Stimulated activated CD8-positive, alpha-beta memory T cell treated with anti-CD3 and anti-CD28 coated beads, Interleukin-12 subunit alpha, Interleukin-12 subunit beta, amount 100 ng/mL, for 1 hour (primary cell): Measurements from ENCODE around the gene CTNNA3.

Source experiments
- DNase-seq: peaks from one replicate; pipeline ENCODE4 v3.0.0-alpha.2; 2020; ENCODE audit warnings: low read depth

Gene CTNNA3

GRCh38 chr10:67011981-67012380, 684.0 kb downstream of the CTNNA3 start:
- no peak for DNase-seq

GRCh38 chr10:67011480-67011879, 684.5 kb downstream of the CTNNA3 start:
- DNase-seq, result no peak

- DNase-seq, result no peak
Measured at GRCh38 chr10:67005981-67006380, 690.0 kb downstream of the CTNNA3 start.

GRCh38 chr10:67004690-67005089, 691.3 kb downstream of the CTNNA3 start:
- DNase-seq, result no peak

GRCh38 chr10:66999762-67000545, 696.0 kb downstream of the CTNNA3 start:
- no peak for DNase-seq

- DNase-seq, result no peak
Measured at GRCh38 chr10:66996996-66997395, 699.0 kb downstream of the CTNNA3 start.

GRCh38 chr10:66990143-66990830, 705.7 kb downstream of the CTNNA3 start:
- DNase-seq, result no peak

GRCh38 chr10:66983475-66983818, 712.5 kb downstream of the CTNNA3 start:
- DNase-seq, result no peak

GRCh38 chr10:66982792-66983474, 713.1 kb downstream of the CTNNA3 start:
- no peak for DNase-seq

GRCh38 chr10:66982053-66982420, 714.0 kb downstream of the CTNNA3 start:
- no peak for DNase-seq

GRCh38 chr10:66981361-66982052, 714.5 kb downstream of the CTNNA3 start:
- no peak for DNase-seq

- no peak for DNase-seq
Measured at GRCh38 chr10:66980246-66980815, 715.7 kb downstream of the CTNNA3 start.

- no peak for DNase-seq
Measured at GRCh38 chr10:66964946-66965345, 731.0 kb downstream of the CTNNA3 start.

GRCh38 chr10:66958466-66958865, 737.5 kb downstream of the CTNNA3 start:
- DNase-seq, result no peak

GRCh38 chr10:66951896-66952295, 744.1 kb downstream of the CTNNA3 start:
- no peak for DNase-seq

GRCh38 chr10:66943590-66943989, 752.4 kb downstream of the CTNNA3 start:
- DNase-seq, result no peak

- no peak for DNase-seq
Measured at GRCh38 chr10:66942407-66942806, 753.6 kb downstream of the CTNNA3 start.

GRCh38 chr10:66941491-66941890, 754.5 kb downstream of the CTNNA3 start:
- no peak for DNase-seq

GRCh38 chr10:66940965-66941364, 755.0 kb downstream of the CTNNA3 start:
- no peak for DNase-seq

GRCh38 chr10:66934711-66935110, 761.3 kb downstream of the CTNNA3 start:
- DNase-seq, result no peak

- no peak for DNase-seq
Measured at GRCh38 chr10:66931949-66932343, 764.0 kb downstream of the CTNNA3 start.

- no peak for DNase-seq
Measured at GRCh38 chr10:66931340-66931948, 764.6 kb downstream of the CTNNA3 start.
